PFSK-1 (cell line): ENCODE measurements around the gene MAPK4.

Experiments
- POLR2AphosphoS5 ChIP-seq: IDR thresholded peaks from 2 replicates; pipeline ENCODE4 v1.6.1; 2012; ENCODE audit warnings: low read depth, mild to moderate bottlenecking, control low read depth, low read length, moderate library complexity
- REST ChIP-seq, 2 experiments: IDR thresholded peaks; 2 replicates each; pipeline versions ENCODE4 v1.6.1 to v1.8.0; 2011 to 2012; ENCODE audit warnings: low read depth in 2 of 2, low read length in 2 of 2, control low read depth in 1 of 2, inconsistent platforms in 1 of 2, mild to moderate bottlenecking in 1 of 2, moderate library complexity in 1 of 2; ENCODE audit not compliant: insufficient read depth in 1 of 2

DNA sequence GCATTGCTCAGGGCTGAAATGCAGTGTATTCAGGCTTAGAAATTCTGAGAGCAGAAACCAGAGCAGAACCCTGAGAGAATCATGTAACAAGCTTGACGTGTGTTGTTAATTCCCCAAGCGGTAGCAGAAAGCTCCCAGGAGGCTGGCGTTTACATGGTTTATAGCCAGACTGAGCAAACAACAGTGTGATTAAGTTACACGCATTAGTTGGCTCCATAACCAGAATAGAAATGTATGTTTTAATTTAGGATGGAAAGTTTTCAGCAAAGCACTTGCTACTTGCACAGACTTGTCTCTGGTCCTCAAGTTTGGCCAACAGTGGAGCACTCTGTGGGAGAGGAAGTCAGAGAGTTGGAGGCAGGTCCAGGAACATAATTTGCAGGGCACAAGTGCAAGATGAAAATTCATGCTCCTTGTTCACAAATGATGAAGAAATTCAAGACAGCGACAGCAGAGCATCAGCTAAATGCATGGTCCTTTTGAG, 69.3 kb downstream of the MAPK4 start:
- TF ChIP-seq REST (IDR thresholded peaks at IDR 0.05; ENCODE audit: insufficient read depth in 1 of 2, low read depth in 2 of 2, low read length in 2 of 2): no peak
- TF ChIP-seq POLR2AphosphoS5: no peak
